Measurements from ENCODE around the gene ZNF267. TPM values are rescaled to one million over a fixed set of nuclear protein-coding genes. Genes with fewer than 3 reads are reported as not detected.

The ZNF267 gene
- polyA plus RNA-seq, 1 donor from 2014 or later: 7.0 TPM

- Histone ChIP-seq H3F3A (ENCODE audit: insufficient read depth, low read length, poor library complexity, severe bottlenecking) (no peaks in the 10 kb centered on the region), H2AFZ (ENCODE audit: low read depth, low read length) (no peak overlapping the region), H3K36me3 (ENCODE audit: insufficient read depth, low read length) (no peaks in the 10 kb centered on the region), H3K27ac (ENCODE audit: low read length) (no peak overlapping the region), H4K20me1 (ENCODE audit: insufficient read depth) (no peaks in the 10 kb centered on the region), H3K79me2 (replicated peaks; ENCODE audit: insufficient read depth, low read length) (no peaks in the 10 kb centered on the region), H3K27me3 (ENCODE audit: insufficient read depth, low read depth, low read length) (peaks cover 8% of the 10 kb centered on the region), H3K4me2 (ENCODE audit: low read length) (no peak overlapping the region), H3K9me2 (ENCODE audit: insufficient read depth, low read length) (no peaks in the 10 kb centered on the region), H3K4me3 (ENCODE audit: low read length) (no peak overlapping the region), H3K9ac (ENCODE audit: low read length) (no peak overlapping the region), H3K9me3 (ENCODE audit: low read length) (no peaks in the 10 kb centered on the region)
- TF ChIP-seq RAD21 (conservative IDR thresholded peaks at IDR 0.05) (no peak), POLR2AphosphoS5 (IDR thresholded peaks at IDR 0.05) (no peak)
- TF ChIP-seq, protein P1, sequence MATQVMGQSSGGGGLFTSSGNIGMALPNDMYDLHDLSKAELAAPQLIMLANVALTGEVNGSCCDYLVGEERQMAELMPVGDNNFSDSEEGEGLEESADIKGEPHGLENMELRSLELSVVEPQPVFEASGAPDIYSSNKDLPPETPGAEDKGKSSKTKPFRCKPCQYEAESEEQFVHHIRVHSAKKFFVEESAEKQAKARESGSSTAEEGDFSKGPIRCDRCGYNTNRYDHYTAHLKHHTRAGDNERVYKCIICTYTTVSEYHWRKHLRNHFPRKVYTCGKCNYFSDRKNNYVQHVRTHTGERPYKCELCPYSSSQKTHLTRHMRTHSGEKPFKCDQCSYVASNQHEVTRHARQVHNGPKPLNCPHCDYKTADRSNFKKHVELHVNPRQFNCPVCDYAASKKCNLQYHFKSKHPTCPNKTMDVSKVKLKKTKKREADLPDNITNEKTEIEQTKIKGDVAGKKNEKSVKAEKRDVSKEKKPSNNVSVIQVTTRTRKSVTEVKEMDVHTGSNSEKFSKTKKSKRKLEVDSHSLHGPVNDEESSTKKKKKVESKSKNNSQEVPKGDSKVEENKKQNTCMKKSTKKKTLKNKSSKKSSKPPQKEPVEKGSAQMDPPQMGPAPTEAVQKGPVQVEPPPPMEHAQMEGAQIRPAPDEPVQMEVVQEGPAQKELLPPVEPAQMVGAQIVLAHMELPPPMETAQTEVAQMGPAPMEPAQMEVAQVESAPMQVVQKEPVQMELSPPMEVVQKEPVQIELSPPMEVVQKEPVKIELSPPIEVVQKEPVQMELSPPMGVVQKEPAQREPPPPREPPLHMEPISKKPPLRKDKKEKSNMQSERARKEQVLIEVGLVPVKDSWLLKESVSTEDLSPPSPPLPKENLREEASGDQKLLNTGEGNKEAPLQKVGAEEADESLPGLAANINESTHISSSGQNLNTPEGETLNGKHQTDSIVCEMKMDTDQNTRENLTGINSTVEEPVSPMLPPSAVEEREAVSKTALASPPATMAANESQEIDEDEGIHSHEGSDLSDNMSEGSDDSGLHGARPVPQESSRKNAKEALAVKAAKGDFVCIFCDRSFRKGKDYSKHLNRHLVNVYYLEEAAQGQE (IDR thresholded peaks at IDR 0.05; ENCODE audit: borderline replicate concordance): no peak
Observed at GRCh38 chr16:31860508-31860907, 13.1 kb upstream of the ZNF267 start.

GRCh38 chr16:31861455-31861854 is 12.2 kb upstream of the ZNF267 start:
- no peaks in the 10 kb centered on the region for H3F3A ChIP-seq (ENCODE audit: insufficient read depth, low read length, poor library complexity, severe bottlenecking)
- TF ChIP-seq POLR2AphosphoS5 (IDR thresholded peaks at IDR 0.05) (no peak), MXI1 (conservative IDR thresholded peaks at IDR 0.05; ENCODE audit: poor library complexity, severe bottlenecking) (no peak), RAD21 (conservative IDR thresholded peaks at IDR 0.05) (no peak), TAF1 (IDR thresholded peaks at IDR 0.05; ENCODE audit: low read depth) (no peak), SMC3 (conservative IDR thresholded peaks at IDR 0.05; ENCODE audit: poor library complexity) (no peak), EZH2 (IDR thresholded peaks at IDR 0.05; ENCODE audit: borderline replicate concordance, insufficient read depth, low read length, poor library complexity, severe bottlenecking) (no peak)
- TF ChIP-seq, protein P2, sequence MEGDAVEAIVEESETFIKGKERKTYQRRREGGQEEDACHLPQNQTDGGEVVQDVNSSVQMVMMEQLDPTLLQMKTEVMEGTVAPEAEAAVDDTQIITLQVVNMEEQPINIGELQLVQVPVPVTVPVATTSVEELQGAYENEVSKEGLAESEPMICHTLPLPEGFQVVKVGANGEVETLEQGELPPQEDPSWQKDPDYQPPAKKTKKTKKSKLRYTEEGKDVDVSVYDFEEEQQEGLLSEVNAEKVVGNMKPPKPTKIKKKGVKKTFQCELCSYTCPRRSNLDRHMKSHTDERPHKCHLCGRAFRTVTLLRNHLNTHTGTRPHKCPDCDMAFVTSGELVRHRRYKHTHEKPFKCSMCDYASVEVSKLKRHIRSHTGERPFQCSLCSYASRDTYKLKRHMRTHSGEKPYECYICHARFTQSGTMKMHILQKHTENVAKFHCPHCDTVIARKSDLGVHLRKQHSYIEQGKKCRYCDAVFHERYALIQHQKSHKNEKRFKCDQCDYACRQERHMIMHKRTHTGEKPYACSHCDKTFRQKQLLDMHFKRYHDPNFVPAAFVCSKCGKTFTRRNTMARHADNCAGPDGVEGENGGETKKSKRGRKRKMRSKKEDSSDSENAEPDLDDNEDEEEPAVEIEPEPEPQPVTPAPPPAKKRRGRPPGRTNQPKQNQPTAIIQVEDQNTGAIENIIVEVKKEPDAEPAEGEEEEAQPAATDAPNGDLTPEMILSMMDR (IDR thresholded peaks at IDR 0.05; ENCODE audit: poor library complexity, severe bottlenecking): no peak
- TF ChIP-seq, protein P1 (IDR thresholded peaks at IDR 0.05; ENCODE audit: borderline replicate concordance): no peak
- H3K9me3 ChIP-seq (ENCODE audit: low read length): no peaks in the 10 kb centered on the region

More at GRCh38 chr16:31861455-31861854, 12.2 kb upstream of the ZNF267 start:
- Histone ChIP-seq H3K36me3 (ENCODE audit: insufficient read depth, low read length) (no peaks in the 10 kb centered on the region), H2AFZ (ENCODE audit: low read depth, low read length) (no peak overlapping the region), H3K9ac (ENCODE audit: low read length) (no peak overlapping the region), H3K9me2 (ENCODE audit: insufficient read depth, low read length) (no peaks in the 10 kb centered on the region), H4K20me1 (ENCODE audit: insufficient read depth) (no peaks in the 10 kb centered on the region), H3K4me2 (ENCODE audit: low read length) (no peak overlapping the region), H3K27me3 (ENCODE audit: insufficient read depth, low read depth, low read length) (peaks cover 8% of the 10 kb centered on the region), H3K4me3 (ENCODE audit: low read length) (no peak overlapping the region), H3K27ac (ENCODE audit: low read length) (no peak overlapping the region), H3K79me2 (replicated peaks; ENCODE audit: insufficient read depth, low read length) (no peaks in the 10 kb centered on the region)

Measured in neural cell (in vitro differentiated cells).